H1 (cell line): Measurements from ENCODE around the gene CCNT2. TPM values are rescaled to one million over a fixed set of nuclear protein-coding genes. Genes with fewer than 3 reads are reported as not detected.

Experiments used
- CTCF ChIA-PET: fragments of 300-600 bp; sonication (Branson Sonifier 250); formaldehyde crosslinking; loops from one replicate; lab custom pipeline; 2021; ENCODE audit not compliant: partially characterized antibody; lab: Charles Lee
- POLR2A ChIA-PET: fragments of 300-600 bp; sonication (Branson Sonifier 250); formaldehyde crosslinking; loops from one replicate; lab custom pipeline; 2021; ENCODE audit warnings: inconsistent platforms; ENCODE audit not compliant: partially characterized antibody; lab: Charles Lee
- DNase-seq, 2 experiments: peaks; one replicate each; pipeline versions ENCODE4 v3.0.0 to v3.0.0-alpha.2; 2010 to 2022; ENCODE audit warnings: low spot score in 2 of 2, low read depth in 1 of 2, mixed read lengths in 1 of 2
- FAIRE-seq: peaks from 2 replicates; lab custom pipeline; 2011; peaks lifted over from hg19 to GRCh38; lab: Jason Lieb, UNC
- H2AFZ ChIP-seq: 2 replicates; pipeline ENCODE4 v1.8.1; 2012; ENCODE audit warnings: low read length, inconsistent platforms
- H2AK5ac ChIP-seq: 2 replicates; pipeline ENCODE4 v1.6.1; 2013; ENCODE audit warnings: low read depth, low read length
- H2BK120ac ChIP-seq: replicated peaks from 2 replicates; pipeline ENCODE3; 2013; ENCODE audit warnings: low read depth, low read length, inconsistent platforms
- H2BK12ac ChIP-seq: 2 replicates; pipeline ENCODE4 v1.6.1; 2013; ENCODE audit warnings: low read depth, low read length
- H2BK15ac ChIP-seq: 2 replicates; pipeline ENCODE4 v1.6.1; 2013; ENCODE audit warnings: low read length
- H2BK20ac ChIP-seq: 2 replicates; pipeline ENCODE4 v1.6.1; 2013; ENCODE audit warnings: low read length
- H2BK5ac ChIP-seq: 2 replicates; pipeline ENCODE4 v1.6.1; 2013; ENCODE audit warnings: low read depth, low read length
- H3K14ac ChIP-seq: 2 replicates; pipeline ENCODE4 v1.6.1; 2013; ENCODE audit warnings: inconsistent platforms; ENCODE audit not compliant: insufficient read length
- H3K18ac ChIP-seq: 2 replicates; pipeline ENCODE4 v1.6.1; 2013; ENCODE audit warnings: low read length; ENCODE audit errors: extremely low read depth
- H3K23ac ChIP-seq: 2 replicates; pipeline ENCODE4 v1.6.1; 2013; ENCODE audit warnings: inconsistent platforms; ENCODE audit not compliant: insufficient read length
- H3K23me2 ChIP-seq: 2 replicates; pipeline ENCODE4 v1.6.1; 2013; ENCODE audit warnings: low read depth, low read length
- H3K27ac ChIP-seq: 2 replicates; pipeline ENCODE4 v1.6.1; 2011; ENCODE audit warnings: low read depth, low read length, inconsistent platforms
- H3K27me3 ChIP-seq, 4 experiments: replicated peaks in 1 of 4; 1 replicate in 1 of 4; 2 replicates in 3 of 4; pipeline versions ENCODE4 v1.6.1 to v1.8.1; 2011 to 2013; ENCODE audit warnings: low read length in 3 of 4, mild to moderate bottlenecking in 3 of 4, inconsistent platforms in 2 of 4, mixed read lengths in 2 of 4, moderate library complexity in 1 of 4; ENCODE audit not compliant: control insufficient read depth in 3 of 4, insufficient read depth in 3 of 4; ENCODE audit errors: extremely low read depth in 1 of 4
- H3K36me3 ChIP-seq, 4 experiments: 2 replicates each; pipeline versions ENCODE4 v1.6.1 to v1.8.1; 2011 to 2013; ENCODE audit warnings: mild to moderate bottlenecking in 4 of 4, low read length in 3 of 4, moderate library complexity in 2 of 4, control low read depth in 1 of 4, inconsistent platforms in 1 of 4; ENCODE audit not compliant: insufficient read depth in 4 of 4, control insufficient read depth in 2 of 4
- H3K4ac ChIP-seq: replicated peaks from 2 replicates; pipeline ENCODE3; 2013; ENCODE audit warnings: low read length, low read depth, mixed read lengths, inconsistent platforms; ENCODE audit not compliant: insufficient read length
- H3K4me1 ChIP-seq, 4 experiments: replicated peaks in 1 of 4; 1 replicate in 1 of 4; 2 replicates in 3 of 4; pipeline versions ENCODE4 v1.6.1 to v1.8.1; 2011 to 2013; ENCODE audit warnings: low read length in 3 of 4, inconsistent platforms in 2 of 4, mixed read lengths in 1 of 4; ENCODE audit not compliant: insufficient read depth in 4 of 4, control insufficient read depth in 3 of 4
- H3K4me2 ChIP-seq, 2 experiments: 2 replicates each; pipeline versions ENCODE4 v1.6.1 to v1.8.1; 2011 to 2013; ENCODE audit warnings: low read depth in 2 of 2, low read length in 2 of 2, control low read depth in 1 of 2, inconsistent platforms in 1 of 2, mild to moderate bottlenecking in 1 of 2; ENCODE audit not compliant: insufficient read depth in 1 of 2
- H3K4me3 ChIP-seq, 4 experiments: fragments of 200-600, 300-600 bp in 1 of 4; sonication (generic), shearing (Covaris generic), sonication (Bioruptor Twin) in 1 of 4; 2 replicates each; pipeline versions ENCODE4 v1.5.1 to v1.8.1; 2011 to 2016; ENCODE audit warnings: low read length in 4 of 4, low read depth in 3 of 4, control low read depth in 2 of 4, inconsistent platforms in 2 of 4, mild to moderate bottlenecking in 2 of 4, mixed read lengths in 1 of 4, moderate library complexity in 1 of 4; ENCODE audit not compliant: insufficient read depth in 2 of 4; ENCODE audit errors: extremely low read depth in 1 of 4
- H3K56ac ChIP-seq: replicated peaks from 2 replicates; pipeline ENCODE3; 2013; ENCODE audit warnings: low read depth, mild to moderate bottlenecking, mixed read lengths, low read length, inconsistent platforms; ENCODE audit not compliant: insufficient read length
- H3K79me1 ChIP-seq: 2 replicates; pipeline ENCODE4 v1.6.1; 2013; ENCODE audit warnings: low read depth, low read length, control low read depth
- H3K79me2 ChIP-seq, 2 experiments: 2 replicates each; pipeline versions ENCODE4 v1.6.1 to v1.8.1; 2012 to 2013; ENCODE audit warnings: low read length in 2 of 2, mild to moderate bottlenecking in 2 of 2, inconsistent platforms in 1 of 2; ENCODE audit not compliant: insufficient read depth in 2 of 2, control insufficient read depth in 1 of 2
- H3K9ac ChIP-seq, 4 experiments: replicated peaks in 1 of 4; 1 replicate in 1 of 4; 2 replicates in 3 of 4; pipeline versions ENCODE4 v1.6.1 to v1.8.1; 2011 to 2013; ENCODE audit warnings: low read depth in 3 of 4, low read length in 3 of 4, control low read depth in 2 of 4, mild to moderate bottlenecking in 2 of 4, moderate library complexity in 2 of 4, inconsistent platforms in 1 of 4; ENCODE audit errors: extremely low read depth in 1 of 4
- H3K9me3 ChIP-seq, 2 experiments: 2 replicates each; pipeline versions ENCODE4 v1.6.1 to v1.8.1; 2012 to 2013; ENCODE audit warnings: mild to moderate bottlenecking in 2 of 2, moderate library complexity in 2 of 2, control low read depth in 1 of 2, inconsistent platforms in 1 of 2, low read depth in 1 of 2, low read length in 1 of 2, mixed read lengths in 1 of 2; ENCODE audit not compliant: insufficient read depth in 2 of 2
- H4K20me1 ChIP-seq, 2 experiments: replicated peaks in 1 of 2; 2 replicates each; pipeline versions ENCODE3 to v1.8.1; 2011 to 2013; ENCODE audit warnings: inconsistent platforms in 2 of 2, low read length in 2 of 2, mild to moderate bottlenecking in 1 of 2; ENCODE audit not compliant: insufficient read depth in 2 of 2, control insufficient read depth in 1 of 2
- H4K5ac ChIP-seq: 2 replicates; pipeline ENCODE4 v1.6.1; 2013; ENCODE audit warnings: low read length, low read depth, mixed read lengths, inconsistent platforms; ENCODE audit not compliant: insufficient read length
- H4K8ac ChIP-seq: 2 replicates; pipeline ENCODE4 v1.8.0; 2013; ENCODE audit warnings: mild to moderate bottlenecking, moderate library complexity, low read length, inconsistent platforms; ENCODE audit not compliant: insufficient read depth; ENCODE audit errors: extremely low read depth
- H4K91ac ChIP-seq: replicated peaks from 2 replicates; pipeline ENCODE3; 2013; ENCODE audit warnings: low read length, mixed read lengths, inconsistent platforms; ENCODE audit not compliant: insufficient read length
- EZH2 ChIP-seq: fragments of 200-600 bp; sonication (generic); IDR thresholded peaks from 2 replicates; pipeline ENCODE4 v1.7.1; 2012; ENCODE audit warnings: low read depth, mild to moderate bottlenecking, moderate library complexity, low read length, inconsistent platforms; ENCODE audit not compliant: severe bottlenecking
- SP4 ChIP-seq: IDR thresholded peaks from 2 replicates; pipeline ENCODE4 v1.6.1; 2012; ENCODE audit warnings: low read length, inconsistent platforms
- TBP ChIP-seq: IDR thresholded peaks from 2 replicates; pipeline ENCODE4 v1.6.1; 2011; ENCODE audit warnings: low read depth, low read length, improper control_type of control experiment
- WGBS, 2 experiments: shearing (Covaris generic) in 1 of 2; methylation state at CpG; one replicate each; pipeline versions ENCODE4 v1.1.6 to v1.1.7; 2013 to 2015; ENCODE audit warnings: low lambda C conversion rate in 2 of 2, mixed read lengths in 2 of 2, inconsistent platforms in 1 of 2, low coverage in 1 of 2, missing lambda C conversion rate in 1 of 2; ENCODE audit not compliant: insufficient replicate concordance in 2 of 2, insufficient coverage in 1 of 2, insufficient read length in 1 of 2; ENCODE audit errors: extremely low coverage in 1 of 2, missing lambda C conversion rate in 1 of 2; 5-methylcytosine and 5-hydroxymethylcytosine counted together
- polyA plus RNA-seq, 7 experiments: library from polyadenylated mRNA; depleted of rRNA in 3 of 7; stranded (reverse) in 5 of 7; unstranded in 2 of 7; fragments of >200 nt in 5 of 7; fragments of 200-250 nt in 2 of 7; gene quantifications; 1 replicate in 5 of 7; 2 replicates in 1 of 7; 4 replicates in 1 of 7; pipeline versions ENCODE4 v1.2.1 to v1.2.3, GENCODE V29; 2011 to 2013; ENCODE audit warnings: missing spikeins in 2 of 7, mixed read lengths in 2 of 7
- total RNA-seq: library from RNA; stranded (reverse); fragmentation: NEBNext Ultra II Directional; extraction: Animal tissue kit (Norgen Biotek cat#: 25700); gene quantifications from 2 replicates; pipeline ENCODE4 v1.2.1, GENCODE V29; 2021
- TF ChIP-seq, protein P1 (sequence below): IDR thresholded peaks from 2 replicates; pipeline ENCODE4 v1.6.1; 2012; ENCODE audit warnings: inconsistent platforms

The CCNT2 gene
- total and polyA plus RNA-seq, 2 of the 8 experiments (the other 6 are each of a cell fraction or from before 2014, with no cell fraction given): 13.0 to 39.7 TPM

GRCh38 chr2:134934641-134935040 is 16.0 kb downstream of the CCNT2 start:
- H3K9me3 ChIP-seq: no peaks in the 10 kb centered on the region
- H3K27ac ChIP-seq: no peak overlapping the region
- H2BK120ac ChIP-seq: no peak overlapping the region
- no peak overlapping the region for H2BK20ac ChIP-seq
- H3K36me3 ChIP-seq: peaks cover 7 to 36% (median 17%) of the 10 kb centered on the region in 4 experiments; a peak in 7 of 8 replicates
- H3K23me2 ChIP-seq: no peaks in the 10 kb centered on the region
- peaks cover 9 to 82% of the 10 kb centered on the region in 2 experiments for H3K79me2 ChIP-seq
- H2AFZ ChIP-seq: no peak overlapping the region
- H3K4me1 ChIP-seq: no peaks in the 10 kb centered on the region
- H3K4ac ChIP-seq: no peak overlapping the region
- no peak overlapping the region for H3K14ac ChIP-seq
- no peak for DNase-seq
- H3K79me1 ChIP-seq: 0 out of 2 replicates have a peak, but pooled peaks cover 2% of the 10 kb centered on the region
- no peak overlapping the region for H3K56ac ChIP-seq
- no peak overlapping the region for H2BK15ac ChIP-seq
- H3K4me3 ChIP-seq: no peak overlapping the region
- no peak overlapping the region for H3K23ac ChIP-seq
- WGBS, 2 experiments: 83% methylated on average over 1 of the region's 1 CpG; no CpG with 5 or more reads in 1 of the 2 experiments
- no peaks in the 10 kb centered on the region for H3K27me3 ChIP-seq
- POLR2A ChIA-PET: interaction anchor here (0.7 to 1.2 kb wide), 2 partner anchors 9 to 396 kb away, joined by 3 read pairs; no protein-coding TSS in a partner anchor
- no peak overlapping the region for H4K91ac ChIP-seq
- no peak overlapping the region for H2BK5ac ChIP-seq
- no peak overlapping the region for H3K4me2 ChIP-seq
- no peak for FAIRE-seq
- no peak overlapping the region for H2AK5ac ChIP-seq
- no peak overlapping the region for H4K5ac ChIP-seq
- H2BK12ac ChIP-seq: no peak overlapping the region
- H3K9ac ChIP-seq: no peak overlapping the region
- CTCF ChIA-PET: no interaction called here
- H4K8ac ChIP-seq: no peak overlapping the region
- no peak overlapping the region for H3K18ac ChIP-seq
- peaks cover 8 to 9% of the 10 kb centered on the region in 2 experiments for H4K20me1 ChIP-seq
- no peak for TF ChIP-seq SP4
- no peak for TF ChIP-seq EZH2
- TF ChIP-seq, protein P1, sequence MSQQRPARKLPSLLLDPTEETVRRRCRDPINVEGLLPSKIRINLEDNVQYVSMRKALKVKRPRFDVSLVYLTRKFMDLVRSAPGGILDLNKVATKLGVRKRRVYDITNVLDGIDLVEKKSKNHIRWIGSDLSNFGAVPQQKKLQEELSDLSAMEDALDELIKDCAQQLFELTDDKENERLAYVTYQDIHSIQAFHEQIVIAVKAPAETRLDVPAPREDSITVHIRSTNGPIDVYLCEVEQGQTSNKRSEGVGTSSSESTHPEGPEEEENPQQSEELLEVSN: no peak
- TF ChIP-seq TBP: no peak
